ENCODE data around the gene BUB3.
A peak's percentile ranks its signal among the peaks of the same experiment; 100 is the strongest.
"Not testable (repeated sequence)": the region's sequence is repeated elsewhere in the genome, so short reads cannot be mapped to it uniquely, and the experiment has no call there.

BUB3 gene

DNA sequence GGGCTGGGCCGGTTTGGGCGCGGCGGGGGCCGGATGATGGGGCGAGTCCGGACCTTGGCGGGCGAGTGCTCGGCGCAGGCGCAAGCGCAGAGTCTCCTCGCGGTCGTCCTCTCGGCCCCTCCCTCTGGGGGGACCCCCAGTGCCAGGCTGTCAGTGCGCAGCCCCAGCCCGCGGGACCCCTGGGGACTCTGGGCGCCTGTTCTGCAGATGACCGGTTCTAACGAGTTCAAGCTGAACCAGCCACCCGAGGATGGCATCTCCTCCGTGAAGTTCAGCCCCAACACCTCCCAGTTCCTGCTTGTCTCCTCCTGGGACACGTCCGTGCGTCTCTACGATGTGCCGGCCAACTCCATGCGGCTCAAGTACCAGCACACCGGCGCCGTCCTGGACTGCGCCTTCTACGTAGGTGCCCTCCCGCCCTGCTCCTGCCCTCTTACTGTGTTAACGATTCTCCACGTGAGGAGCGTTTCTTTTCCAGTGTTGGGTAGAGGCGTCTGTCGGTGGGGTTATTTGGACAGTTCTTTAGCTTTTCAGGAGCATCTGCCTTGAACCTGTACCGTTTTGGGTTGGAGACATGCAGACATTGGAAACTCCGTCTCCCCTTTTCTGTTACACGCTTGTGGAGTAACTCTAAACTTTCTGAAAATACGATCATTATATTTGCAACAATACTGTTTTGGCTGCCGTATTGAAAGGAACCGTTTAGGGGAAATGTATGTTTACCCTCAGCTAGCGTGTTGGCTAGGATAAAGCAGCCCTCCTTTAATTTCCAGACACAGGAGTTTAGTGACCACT is 706 bp downstream of the BUB3 start:
- DNase-seq = no peak

DNA sequence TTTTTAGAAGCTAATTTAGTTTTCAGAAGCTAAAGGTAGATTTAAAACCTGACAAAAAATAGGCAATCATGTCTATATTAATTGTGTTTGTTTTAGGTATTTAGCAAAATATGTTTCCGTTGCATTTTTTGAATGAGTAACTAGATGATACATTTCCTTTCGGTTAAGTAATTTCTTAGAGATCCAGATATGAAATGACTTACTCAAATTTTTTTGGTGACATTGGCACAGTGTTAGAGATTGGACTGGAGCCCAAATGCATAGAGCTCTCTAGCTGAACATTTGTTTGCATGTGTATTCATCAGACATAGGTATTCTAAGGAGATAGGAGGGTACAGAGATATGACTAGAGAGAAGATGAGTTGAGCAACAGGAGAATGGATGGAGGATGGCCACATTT is 1.9 kb downstream of the BUB3 start:
- DNase-seq = no peak

DNA sequence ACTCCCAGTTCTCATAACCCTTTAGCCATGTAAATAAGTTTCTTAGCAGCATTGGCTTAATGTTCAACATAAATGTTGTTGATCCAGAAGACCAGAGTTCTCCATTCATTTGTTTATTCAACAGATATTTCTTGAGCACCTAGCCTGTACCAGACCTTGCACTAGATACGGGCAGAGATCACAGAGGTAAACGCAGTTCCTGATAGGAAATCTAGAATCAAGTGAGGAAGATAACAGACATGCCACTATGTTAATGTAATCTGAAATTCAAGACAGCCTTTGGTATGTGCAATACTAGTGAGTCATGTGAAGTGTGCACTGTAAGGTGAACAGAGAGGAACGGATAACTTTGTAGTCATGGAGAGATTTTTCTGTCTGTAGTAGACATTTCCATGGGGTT is 3.0 kb downstream of the BUB3 start:
- no peak for DNase-seq

DNA sequence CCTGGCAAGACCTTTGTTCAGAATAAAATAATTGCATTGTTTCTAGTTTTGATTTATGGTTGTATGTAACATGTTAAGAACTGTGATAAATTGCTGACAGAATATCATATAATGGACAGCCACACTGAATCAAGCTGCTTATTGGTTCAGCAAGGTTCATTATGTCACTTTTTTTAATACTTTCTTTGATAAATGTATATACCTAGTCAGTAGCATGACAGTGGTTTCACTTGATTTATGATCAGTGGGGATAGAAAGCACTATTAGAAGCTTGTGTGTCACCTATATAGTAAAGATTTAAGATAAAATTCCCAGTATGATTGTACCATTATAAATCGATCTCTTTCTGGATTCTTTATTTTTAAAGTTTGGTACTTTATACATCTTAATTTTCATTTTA is 4.5 kb downstream of the BUB3 start:
- no peak for DNase-seq

DNA sequence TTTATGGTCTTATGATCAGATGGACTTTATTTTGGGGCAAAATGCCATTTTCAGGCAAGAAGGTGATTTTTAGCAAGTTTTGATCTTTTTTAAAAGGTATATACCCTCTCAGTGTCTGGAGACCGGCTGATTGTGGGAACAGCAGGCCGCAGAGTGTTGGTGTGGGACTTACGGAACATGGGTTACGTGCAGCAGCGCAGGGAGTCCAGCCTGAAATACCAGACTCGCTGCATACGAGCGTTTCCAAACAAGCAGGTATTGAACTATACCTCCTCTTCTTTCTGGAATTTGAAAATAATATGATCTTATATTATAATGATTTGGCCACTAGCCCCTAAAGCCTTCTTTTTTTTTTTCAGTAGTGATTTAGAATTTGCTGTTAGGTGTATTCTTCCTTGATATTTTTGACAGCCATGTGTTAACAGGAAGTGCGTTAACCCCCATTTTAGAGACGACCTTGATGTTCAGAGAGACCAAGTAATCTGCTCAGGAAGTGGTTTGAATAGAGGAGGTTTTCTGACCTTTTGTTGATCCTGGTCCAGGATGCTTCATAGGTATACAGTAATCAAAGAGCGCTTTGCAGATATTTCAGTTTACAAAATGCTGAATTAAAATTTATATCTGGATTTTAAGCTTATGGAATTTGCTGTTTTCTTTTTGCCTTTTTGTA is 6.2 kb downstream of the BUB3 start:
- DNase-seq = no peak

GRCh38 chr10:123164319-123164718 is 10.1 kb downstream of the BUB3 start:
- DNase-seq = no peak

DNA sequence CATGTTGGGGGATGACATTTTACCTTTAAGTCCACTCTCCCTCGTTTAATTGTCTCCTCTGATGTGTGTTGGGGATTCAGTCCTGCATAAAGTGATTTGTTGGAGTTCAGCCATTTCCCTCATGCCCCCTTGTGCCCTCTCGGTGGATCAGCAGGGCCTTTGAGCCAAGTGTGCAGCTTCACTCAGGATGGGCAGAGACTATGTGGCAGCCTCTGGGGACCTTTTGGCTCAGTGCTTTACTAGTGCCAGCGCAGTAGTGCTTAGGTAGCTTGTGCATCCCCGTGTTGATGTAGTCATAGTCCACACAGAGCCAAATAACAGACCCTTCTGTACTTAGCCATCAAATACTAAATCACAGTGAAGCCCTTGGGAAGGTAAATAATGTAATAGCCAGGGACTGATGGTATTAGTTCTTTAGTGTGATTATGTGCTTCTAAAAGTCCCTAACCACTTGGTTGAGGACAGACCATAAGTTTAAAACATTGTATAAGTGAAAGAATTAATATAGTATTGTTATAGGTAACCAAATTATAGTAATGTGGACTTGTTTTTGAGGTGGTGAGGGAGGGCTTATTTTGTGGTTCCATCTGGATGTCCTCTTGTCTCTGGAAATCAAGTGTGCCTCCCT is 11.4 kb downstream of the BUB3 start:
- no peak for DNase-seq

DNA sequence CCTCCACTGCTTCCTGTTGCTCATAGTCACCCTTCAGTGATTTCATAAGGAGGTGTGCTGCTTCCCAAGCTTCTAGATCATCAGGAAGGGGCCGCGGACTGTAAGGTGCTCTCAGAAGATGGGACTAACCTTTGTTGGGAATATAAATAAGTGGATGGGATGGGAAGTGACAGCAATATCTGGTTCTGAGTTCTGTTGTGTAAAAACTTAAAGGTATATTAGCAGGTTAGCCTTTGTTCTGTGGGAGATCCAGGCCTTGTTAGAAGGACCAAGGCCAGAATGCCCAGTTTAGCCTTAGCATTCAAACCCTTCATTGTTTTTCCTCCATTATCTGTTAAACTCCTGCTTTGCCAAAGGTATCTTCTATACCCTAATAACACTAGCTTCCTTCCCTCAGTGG is 12.4 kb downstream of the BUB3 start:
- DNase-seq = no peak

- no peak for DNase-seq
Observed at GRCh38 chr10:123170961-123171360, 16.8 kb downstream of the BUB3 start.

GRCh38 chr10:123171616-123172015 is 17.4 kb downstream of the BUB3 start:
- DNase-seq = not testable (repeated sequence)

GRCh38 chr10:123175389-123176387 is 21.5 kb downstream of the BUB3 start:
- DNase-seq = no peak

GRCh38 chr10:123178390-123178789 is 24.2 kb downstream of the BUB3 start:
- not testable (repeated sequence) for DNase-seq

- DNase-seq = no peak
Observed at GRCh38 chr10:123180101-123181090, 26.2 kb downstream of the BUB3 start.

- DNase-seq = no peak
Observed at GRCh38 chr10:123183724-123184123, 29.5 kb downstream of the BUB3 start.

DNA sequence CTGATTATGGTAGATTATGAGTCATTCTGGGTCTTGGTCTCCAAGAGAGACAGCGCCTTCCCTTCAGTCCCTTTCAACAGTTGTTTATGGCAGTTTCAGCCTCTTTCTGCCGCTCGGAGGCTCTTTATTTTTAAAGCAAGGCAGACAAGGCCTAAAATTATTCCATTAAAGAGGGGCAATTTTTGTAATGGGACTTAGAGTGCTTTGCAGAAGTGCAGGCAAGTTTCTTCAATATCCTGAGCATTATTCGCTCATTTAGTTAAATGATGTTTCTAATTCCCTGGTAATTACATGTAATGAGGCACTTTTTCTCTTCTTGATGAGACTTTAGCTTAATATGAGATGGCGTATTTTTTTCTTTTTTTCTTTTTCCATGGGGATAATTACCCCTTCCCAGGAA is 33.6 kb downstream of the BUB3 start:
- peak; percentile 28 for DNase-seq

DNA sequence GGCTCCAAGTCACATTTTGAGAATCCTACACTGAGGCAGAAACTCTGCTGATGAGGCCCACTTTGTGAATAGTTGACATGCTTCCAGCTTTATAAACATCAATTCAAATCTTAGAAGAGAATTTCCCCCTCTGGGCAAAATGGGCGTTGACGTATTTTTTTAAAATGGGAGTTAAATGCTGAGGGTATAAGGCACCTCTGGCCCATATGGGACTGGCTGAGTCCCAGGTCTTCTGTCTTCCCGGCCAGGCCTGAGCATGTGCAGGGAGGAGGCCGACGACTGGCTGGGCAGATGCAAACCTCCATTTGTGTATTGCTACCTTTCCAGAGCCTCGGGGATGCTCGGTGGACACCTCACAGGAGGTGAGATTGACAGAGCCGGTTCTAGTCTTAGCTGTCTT is 37.7 kb downstream of the BUB3 start:
- DNase-seq = no peak

- no peak for DNase-seq
Observed at GRCh38 chr10:123194056-123194455, 39.9 kb downstream of the BUB3 start.

DNA sequence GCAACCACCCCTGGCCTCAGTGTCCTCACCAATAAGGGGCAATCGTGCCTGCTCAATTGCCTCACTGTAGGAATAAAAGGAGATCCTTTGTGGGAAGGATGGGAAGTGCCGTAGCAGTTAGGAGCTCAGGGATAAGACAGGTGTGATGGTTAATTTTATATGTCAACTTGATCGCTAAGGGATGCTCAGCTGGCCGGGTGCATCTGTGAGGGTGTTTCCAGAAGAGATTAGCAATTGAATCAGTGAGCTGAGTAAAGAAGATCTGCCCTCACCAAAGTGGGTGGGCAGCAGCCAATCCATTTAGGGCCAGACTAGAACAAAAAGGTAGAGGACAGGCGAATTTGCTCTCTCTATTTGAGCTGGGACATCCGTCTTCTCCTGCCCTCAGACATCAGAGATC is 46.3 kb downstream of the BUB3 start:
- DNase-seq = no peak

- DNase-seq = no peak
Observed at GRCh38 chr10:123202506-123202905, 48.3 kb downstream of the BUB3 start.

- DNase-seq = no peak
Observed at GRCh38 chr10:123203393-123204126, 49.4 kb downstream of the BUB3 start.

GRCh38 chr10:123204127-123204461 is 49.9 kb downstream of the BUB3 start:
- DNase-seq = no peak

Measured in NCI-H2227 treated with DMSO at 0.1 percent for 48 hours (cell line).